ENCODE measurements around the gene PHLDB2. TPM values are rescaled to one million over a fixed set of nuclear protein-coding genes. Genes with fewer than 3 reads are reported as not detected.

PHLDB2 gene
- 100 to 1,000 TPM in 1 of 4 donors, 10 to 100 TPM in 3; 56.9 to 108 (median 68.7) TPM for total RNA-seq

GRCh38 chr3:111859061-111859973 is at the start of gene PHLDB2:
PHLDB2 (plus strand) TSS chr3:111859265; CDS start chr3:111884078, 24,813 bp downstream.
- intact Hi-C loops (cut with DNase I; ENCODE audit: low total_unique reads) = loop anchor here (10.0 kb wide), 1 partner anchor 145 kb away; no protein-coding TSS in a partner anchor
- peak within 1 kb of the TSS; percentile 85 to 87 for H3K4me3 ChIP-seq
- DNase-seq = peak; percentile 79 to 84
- peak within 1 kb of the TSS; percentile 96 to 97 for H3K27ac ChIP-seq
- H3K36me3 ChIP-seq = no peaks in the 10 kb centered on the region
- H3K4me1 ChIP-seq = no peaks in the 10 kb centered on the region
- H3K9me3 ChIP-seq = no peaks in the 10 kb centered on the region
- no peaks in the 10 kb centered on the region for H3K27me3 ChIP-seq
- TF ChIP-seq, protein P1, sequence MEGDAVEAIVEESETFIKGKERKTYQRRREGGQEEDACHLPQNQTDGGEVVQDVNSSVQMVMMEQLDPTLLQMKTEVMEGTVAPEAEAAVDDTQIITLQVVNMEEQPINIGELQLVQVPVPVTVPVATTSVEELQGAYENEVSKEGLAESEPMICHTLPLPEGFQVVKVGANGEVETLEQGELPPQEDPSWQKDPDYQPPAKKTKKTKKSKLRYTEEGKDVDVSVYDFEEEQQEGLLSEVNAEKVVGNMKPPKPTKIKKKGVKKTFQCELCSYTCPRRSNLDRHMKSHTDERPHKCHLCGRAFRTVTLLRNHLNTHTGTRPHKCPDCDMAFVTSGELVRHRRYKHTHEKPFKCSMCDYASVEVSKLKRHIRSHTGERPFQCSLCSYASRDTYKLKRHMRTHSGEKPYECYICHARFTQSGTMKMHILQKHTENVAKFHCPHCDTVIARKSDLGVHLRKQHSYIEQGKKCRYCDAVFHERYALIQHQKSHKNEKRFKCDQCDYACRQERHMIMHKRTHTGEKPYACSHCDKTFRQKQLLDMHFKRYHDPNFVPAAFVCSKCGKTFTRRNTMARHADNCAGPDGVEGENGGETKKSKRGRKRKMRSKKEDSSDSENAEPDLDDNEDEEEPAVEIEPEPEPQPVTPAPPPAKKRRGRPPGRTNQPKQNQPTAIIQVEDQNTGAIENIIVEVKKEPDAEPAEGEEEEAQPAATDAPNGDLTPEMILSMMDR (IDR thresholded peaks at IDR 0.05) = peak in 1 of 4 experiments; percentile 15
- peak; percentile 40 to 57 for TF ChIP-seq POLR2A (IDR thresholded peaks at IDR 0.05)

DNA sequence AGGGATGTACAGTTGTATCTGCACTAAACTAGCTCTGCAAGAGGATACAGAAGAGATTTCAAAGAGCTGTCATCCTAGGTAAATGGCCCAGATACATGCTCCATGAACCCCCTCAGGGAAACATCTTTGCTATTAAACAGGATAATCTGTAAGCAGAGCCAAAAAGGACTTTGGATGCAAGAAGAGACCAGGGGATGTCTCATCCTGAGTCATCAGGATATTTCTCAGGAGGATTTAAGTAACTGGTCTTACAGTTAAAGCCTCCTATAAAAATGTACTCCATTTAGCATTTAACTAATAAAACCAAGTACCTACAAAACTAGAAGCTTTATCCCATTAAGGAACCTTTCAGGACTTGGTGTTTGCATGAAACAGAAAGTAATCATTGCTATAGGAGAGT is 48.2 kb upstream of the PHLDB2 start:
- Histone ChIP-seq H3K9me3 (no peaks in the 10 kb centered on the region), H3K36me3 (no peaks in the 10 kb centered on the region), H3K4me1 (no peaks in the 10 kb centered on the region), H3K4me3 (no peak overlapping the region), H3K27ac (no peak overlapping the region), H3K27me3 (no peaks in the 10 kb centered on the region)
- TF ChIP-seq, protein P1 (IDR thresholded peaks at IDR 0.05) = no peak
- TF ChIP-seq POLR2A (IDR thresholded peaks at IDR 0.05) = no peak
- DNase-seq = no peak
- intact Hi-C loops (cut with DNase I; ENCODE audit: low total_unique reads) = no loop called here

- H3K4me1 ChIP-seq = no peaks in the 10 kb centered on the region
- H3K36me3 ChIP-seq = no peaks in the 10 kb centered on the region
- no peak overlapping the region for H3K27ac ChIP-seq
- no peak overlapping the region for H3K4me3 ChIP-seq
- no peak for TF ChIP-seq POLR2A (IDR thresholded peaks at IDR 0.05)
- TF ChIP-seq, protein P1 (IDR thresholded peaks at IDR 0.05) = no peak
- no peak for DNase-seq
- intact Hi-C loops (cut with DNase I; ENCODE audit: low total_unique reads) = no loop called here
- H3K9me3 ChIP-seq = no peaks in the 10 kb centered on the region
- no peaks in the 10 kb centered on the region for H3K27me3 ChIP-seq
Measured at GRCh38 chr3:111811811-111812210, 47.3 kb upstream of the PHLDB2 start.

GRCh38 chr3:111812701-111813100 is 46.4 kb upstream of the PHLDB2 start:
- no peak overlapping the region for H3K27ac ChIP-seq
- H3K27me3 ChIP-seq = no peaks in the 10 kb centered on the region
- intact Hi-C loops (cut with DNase I; ENCODE audit: low total_unique reads) = no loop called here

More at GRCh38 chr3:111812701-111813100, 46.4 kb upstream of the PHLDB2 start:
- TF ChIP-seq, protein P1 (IDR thresholded peaks at IDR 0.05) = no peak
- TF ChIP-seq POLR2A (IDR thresholded peaks at IDR 0.05) = no peak
- Histone ChIP-seq H3K9me3 (no peaks in the 10 kb centered on the region), H3K4me3 (no peak overlapping the region), H3K36me3 (no peaks in the 10 kb centered on the region), H3K4me1 (no peaks in the 10 kb centered on the region)
- DNase-seq = no peak

All from uterus (tissue), 4 donors.